Fibroblast of skin of right quadriceps (primary cell): ENCODE results near the gene SH2D4B.

ENCODE experiments used
- DNase-seq: peaks from one replicate; pipeline ENCODE4 v3.0.0-alpha.2; 2013

The SH2D4B gene

GRCh38 chr10:80504158-80504811, 33.4 kb upstream of the SH2D4B start:
- no peak for DNase-seq

DNA sequence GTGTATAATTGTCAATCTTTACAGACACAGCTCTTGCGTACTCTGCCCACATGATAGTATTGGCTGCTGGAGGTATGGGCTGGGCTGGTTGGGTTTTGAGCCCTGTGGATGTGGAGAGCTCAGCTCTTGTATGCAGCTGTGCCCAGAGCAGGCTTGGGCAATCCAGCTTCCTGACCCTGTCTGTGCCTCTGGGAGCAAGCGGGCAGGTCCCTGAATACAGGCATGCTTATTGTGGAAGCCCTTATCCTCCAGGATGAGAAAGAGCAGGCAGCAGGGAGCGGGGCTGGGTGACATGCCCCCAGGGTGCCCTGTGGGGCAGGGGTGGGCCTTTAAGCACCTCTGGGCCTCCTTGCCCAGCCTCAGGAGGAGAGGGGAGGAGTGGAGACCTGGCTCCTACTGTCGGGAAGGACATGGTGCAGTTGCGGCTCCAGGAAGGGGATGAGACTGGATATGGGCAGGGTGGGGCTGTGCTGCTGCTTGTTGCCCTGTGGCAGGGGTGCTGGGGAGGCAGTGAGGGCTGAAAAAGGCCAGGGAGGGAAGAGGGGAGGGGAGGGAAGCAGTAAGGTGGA, 32.7 kb upstream of the SH2D4B start:
- no peak for DNase-seq

- DNase-seq, result peak; percentile 84
These were observed 31.5 kb upstream of the SH2D4B start for GRCh38 chr10:80506189-80506575.

DNA sequence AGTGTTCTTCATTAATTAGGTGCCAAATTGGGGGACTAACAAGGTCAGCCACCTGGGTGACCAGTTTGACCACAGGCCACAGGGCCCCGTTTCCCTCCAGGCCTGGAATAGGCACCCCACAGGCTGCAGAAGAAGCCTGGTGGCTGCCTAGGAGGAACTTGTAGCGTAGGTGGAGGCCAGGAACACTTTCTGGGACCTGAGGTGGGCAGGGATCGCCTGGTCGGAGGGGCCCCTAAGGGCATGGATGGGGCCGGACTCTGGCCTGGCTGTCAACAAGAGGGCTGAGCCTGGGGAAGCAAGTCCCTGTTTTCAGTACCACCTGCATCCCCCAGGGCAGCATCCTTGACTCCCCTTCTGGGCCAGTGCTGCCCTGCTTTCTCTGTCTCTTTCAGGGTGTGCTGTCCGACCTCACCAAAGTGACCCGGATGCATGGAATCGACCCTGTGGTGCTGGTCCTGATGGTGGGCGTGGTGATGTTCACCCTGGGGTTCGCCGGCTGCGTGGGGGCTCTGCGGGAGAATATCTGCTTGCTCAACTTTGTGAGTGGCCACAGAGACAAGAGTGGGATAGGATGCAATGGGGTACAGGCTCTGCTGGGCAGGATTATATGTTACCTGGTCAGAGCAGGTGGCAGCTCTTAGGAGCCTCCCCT, 30.7 kb upstream of the SH2D4B start:
- no peak for DNase-seq

- DNase-seq, result no peak
These were observed 28.6 kb upstream of the SH2D4B start for GRCh38 chr10:80509108-80509402.

DNA sequence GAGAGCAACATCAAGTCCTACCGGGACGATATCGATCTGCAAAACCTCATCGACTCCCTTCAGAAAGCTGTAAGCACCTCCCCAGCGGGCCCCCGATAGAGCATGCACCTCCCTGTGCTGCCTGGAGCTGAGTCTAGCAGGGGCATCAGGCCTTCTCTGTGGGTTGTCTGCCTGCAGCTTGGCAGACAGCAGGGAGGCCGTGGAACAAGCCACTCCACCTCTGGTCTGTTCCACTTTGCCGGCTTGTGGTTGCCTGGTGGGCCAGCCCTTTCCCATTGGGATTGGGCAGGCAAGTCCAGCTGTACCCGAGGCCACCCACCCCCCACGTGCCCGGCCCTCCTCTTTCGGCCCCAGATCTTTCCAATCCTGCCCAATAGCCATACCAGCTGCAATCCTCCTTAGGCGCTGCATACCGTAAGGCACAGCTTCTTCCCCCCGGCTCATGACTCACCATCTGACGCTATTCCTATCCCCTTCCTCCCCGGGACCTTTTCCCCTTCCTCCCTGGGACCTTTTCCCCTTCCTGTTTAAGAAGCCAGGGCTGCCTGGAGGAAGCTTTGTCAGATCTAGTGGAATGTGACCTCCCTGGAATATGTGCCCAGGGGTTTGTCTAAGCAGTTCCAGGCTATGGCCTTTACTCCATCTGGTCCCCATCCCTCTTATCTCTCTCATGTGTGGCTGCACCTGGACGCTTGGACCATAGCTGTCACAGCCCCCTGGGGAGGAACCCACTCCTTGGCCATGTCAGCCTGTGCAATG, 28.1 kb upstream of the SH2D4B start:
- peak; percentile 81 for DNase-seq

DNA sequence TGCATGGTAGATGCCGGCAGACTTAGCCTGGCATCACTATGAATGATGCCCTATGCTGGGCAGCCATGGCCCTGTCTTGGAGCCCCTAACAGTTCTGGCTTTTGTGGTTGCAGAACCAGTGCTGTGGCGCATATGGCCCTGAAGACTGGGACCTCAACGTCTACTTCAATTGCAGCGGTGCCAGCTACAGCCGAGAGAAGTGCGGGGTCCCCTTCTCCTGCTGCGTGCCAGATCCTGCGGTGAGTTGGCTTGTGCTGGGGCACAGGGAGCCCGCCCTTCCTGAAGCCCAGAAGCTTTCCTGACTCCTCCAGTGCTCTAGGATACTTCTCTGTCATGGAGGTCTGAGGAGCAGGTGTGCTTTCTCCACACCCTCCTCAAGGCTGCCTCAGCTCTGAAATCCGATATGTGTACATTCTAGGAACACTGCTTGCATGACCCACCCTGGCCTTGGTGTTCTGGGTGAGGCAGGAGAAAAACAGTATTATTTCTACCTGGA, 25.6 kb upstream of the SH2D4B start:
- no peak for DNase-seq

GRCh38 chr10:80513106-80513505, 24.6 kb upstream of the SH2D4B start:
- DNase-seq, result no peak

DNA sequence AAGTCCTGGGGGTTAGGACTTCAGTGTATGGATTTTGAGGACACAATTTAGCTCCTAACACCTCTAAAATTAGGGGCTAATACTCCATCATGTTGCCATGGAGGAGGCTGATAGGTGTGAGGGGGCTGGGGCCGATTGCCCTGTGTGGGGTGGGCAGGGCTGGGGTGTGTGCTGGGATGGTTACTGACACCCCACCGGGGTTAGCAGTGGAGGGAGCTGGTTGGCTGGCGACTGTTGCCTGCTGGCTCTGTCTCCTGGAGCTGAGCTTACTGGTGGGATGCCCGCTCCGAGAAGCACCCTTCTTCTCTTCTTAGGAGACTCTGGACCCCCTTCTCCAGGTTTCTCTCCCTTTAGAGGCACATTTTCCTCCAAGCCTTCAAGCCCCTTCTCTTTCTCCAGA, 22.2 kb upstream of the SH2D4B start:
- no peak for DNase-seq

DNA sequence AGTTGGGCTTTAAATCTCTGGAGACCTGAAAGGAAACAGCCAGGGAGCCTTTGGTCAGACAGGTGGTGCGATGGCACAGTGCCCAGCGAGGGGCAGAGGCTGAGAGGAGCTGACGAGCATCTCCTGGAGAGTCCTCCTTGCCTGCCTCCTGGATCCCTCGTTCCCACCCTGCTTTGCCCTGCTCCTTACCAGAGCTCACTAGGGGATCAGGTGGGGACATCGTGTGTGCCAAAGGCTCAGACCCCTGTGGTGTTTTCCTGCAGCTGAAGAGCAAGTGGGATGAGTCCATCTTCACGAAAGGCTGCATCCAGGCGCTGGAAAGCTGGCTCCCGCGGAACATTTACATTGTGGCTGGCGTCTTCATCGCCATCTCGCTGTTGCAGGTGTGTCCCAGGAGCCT, 21.8 kb upstream of the SH2D4B start:
- no peak for DNase-seq

GRCh38 chr10:80516506-80517075, 21.1 kb upstream of the SH2D4B start:
- DNase-seq, result no peak

- DNase-seq, result no peak
These were observed 20.1 kb upstream of the SH2D4B start for GRCh38 chr10:80517416-80518142.

DNA sequence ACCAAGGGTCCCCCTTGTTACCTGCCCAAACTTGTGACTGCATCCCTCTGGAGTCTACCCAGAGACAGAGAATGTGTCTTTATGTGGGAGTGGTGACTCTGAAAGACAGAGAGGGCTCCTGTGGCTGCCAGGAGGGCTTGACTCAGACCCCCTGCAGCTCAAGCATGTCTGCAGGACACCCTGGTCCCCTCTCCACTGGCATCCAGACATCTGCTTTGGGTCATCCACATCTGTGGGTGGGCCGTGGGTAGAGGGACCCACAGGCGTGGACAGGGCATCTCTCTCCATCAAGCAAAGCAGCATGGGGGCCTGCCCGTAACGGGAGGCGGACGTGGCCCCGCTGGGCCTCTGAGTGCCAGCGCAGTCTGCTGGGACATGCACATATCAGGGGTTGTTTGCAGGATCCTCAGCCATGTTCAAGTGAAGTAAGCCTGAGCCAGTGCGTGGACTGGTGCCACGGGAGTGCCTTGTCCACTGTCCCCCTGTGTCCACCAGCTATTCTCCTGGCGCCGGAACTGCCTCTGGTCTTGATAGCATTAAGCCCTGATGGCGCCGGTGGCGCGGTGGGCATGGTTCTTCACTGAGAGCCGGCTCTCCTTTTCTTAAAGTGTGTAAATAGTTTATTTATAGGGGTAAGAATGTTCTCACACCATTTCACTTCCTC, 19.4 kb upstream of the SH2D4B start:
- no peak for DNase-seq

- DNase-seq, result no peak
These were observed 18.8 kb upstream of the SH2D4B start for GRCh38 chr10:80518807-80519360.

DNA sequence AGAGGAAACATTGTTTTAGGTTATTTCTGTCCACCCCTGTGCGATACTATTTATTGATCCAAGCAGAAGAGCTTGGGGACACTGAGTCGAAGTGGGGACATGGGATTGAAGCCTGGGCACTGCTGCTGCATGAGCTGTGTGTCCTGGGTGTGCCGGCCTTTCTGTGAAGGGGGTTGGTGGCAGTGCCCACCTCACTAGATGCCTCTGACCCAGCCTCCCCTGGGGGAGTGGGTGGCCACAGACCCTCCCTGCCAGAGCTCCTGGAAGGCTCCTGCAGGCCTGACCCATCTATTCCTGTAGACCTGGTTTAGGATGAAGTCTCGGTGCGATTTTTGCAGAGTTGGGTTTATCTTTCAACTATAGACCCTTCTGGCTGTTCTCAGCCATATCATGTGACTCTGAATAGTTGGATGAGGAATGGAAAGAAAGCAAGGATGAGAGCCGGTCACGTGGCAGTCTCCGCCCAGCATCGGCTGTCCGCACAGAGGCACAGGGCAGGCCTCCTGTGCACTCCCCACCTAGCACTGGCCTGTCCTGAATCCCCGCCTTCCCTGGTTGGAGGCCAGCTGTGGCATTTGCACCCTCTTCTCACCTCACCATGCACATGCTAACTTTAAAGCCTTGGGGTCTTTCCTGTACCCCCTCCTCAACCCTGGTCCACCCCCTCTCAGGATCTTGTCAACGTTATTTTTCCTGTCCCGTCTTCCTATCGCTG, 17.6 kb upstream of the SH2D4B start:
- no peak for DNase-seq

GRCh38 chr10:80520661-80521470, 16.8 kb upstream of the SH2D4B start:
- no peak for DNase-seq

- no peak for DNase-seq
These were observed 14.8 kb upstream of the SH2D4B start for GRCh38 chr10:80522756-80523363.

DNA sequence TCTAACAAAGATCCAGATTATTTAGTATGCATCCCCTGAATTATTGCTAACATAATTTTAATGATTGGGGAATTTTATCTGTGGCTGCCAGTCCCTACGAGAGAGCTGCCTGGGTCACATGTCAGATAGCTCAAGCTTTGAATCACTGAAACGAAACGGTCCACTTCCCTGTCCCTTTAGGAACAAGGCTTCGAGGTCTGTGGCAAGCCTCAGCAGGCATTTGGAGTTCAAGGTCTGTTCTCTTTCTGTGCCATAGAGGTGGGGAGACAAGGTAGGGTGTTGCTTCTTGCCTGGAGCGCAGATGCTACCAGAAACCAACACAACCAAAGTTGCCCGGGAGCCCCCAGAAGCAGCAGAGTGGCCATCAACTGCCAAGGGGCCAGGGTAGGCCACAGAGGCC, 13.9 kb upstream of the SH2D4B start:
- no peak for DNase-seq

DNA sequence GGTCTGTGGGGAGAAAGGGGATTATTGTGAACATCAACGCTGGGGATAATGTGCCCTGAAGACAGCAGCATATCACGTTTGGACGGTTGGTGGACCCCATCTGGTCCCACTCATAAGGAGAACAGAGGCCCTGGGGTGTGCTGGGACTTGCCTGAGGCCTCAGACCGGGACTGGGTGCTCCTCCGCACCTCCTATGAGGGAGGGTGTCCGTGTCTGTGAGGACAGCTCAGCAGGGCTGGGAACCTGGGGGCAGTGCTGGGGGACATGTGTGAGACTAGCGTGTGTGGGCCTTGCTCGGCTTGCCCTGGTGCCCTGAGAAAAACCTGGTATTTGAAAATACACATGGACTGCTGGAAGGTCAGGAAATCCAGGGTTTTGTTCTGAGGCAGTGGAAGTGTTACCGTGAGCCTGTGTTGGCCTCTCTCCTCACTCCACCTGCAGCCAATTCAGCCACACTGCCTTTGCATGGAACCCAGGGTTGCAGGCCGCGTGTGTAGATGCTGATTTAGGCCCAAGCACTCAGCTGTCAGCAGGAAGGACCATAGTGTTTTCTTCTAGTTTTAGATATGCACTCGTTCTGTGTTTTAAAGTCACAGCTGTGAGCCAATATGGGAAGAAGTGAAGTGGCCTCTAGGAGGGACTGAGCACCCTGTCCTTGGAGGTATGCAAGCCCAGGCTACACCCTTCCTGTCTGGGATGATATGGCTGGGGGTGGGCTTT, 13.4 kb upstream of the SH2D4B start:
- DNase-seq, result no peak
